G401.6 (cell line): Measurements from ENCODE around the gene BLOC1S3.

ENCODE experiments used
- FAIRE-seq: peaks from 2 replicates; lab custom pipeline; 2012; peaks lifted over from hg19 to GRCh38; lab: Jason Lieb, UNC

BLOC1S3 gene

GRCh38 chr19:45161738-45162607 is 16.6 kb upstream of the BLOC1S3 start:
- no peak for FAIRE-seq

- no peak for FAIRE-seq
Measured at GRCh38 chr19:45162608-45163143, 15.9 kb upstream of the BLOC1S3 start.

GRCh38 chr19:45163156-45163555 is 15.4 kb upstream of the BLOC1S3 start:
- no peak for FAIRE-seq

- no peak for FAIRE-seq
Measured at GRCh38 chr19:45163751-45164460, 14.7 kb upstream of the BLOC1S3 start.

GRCh38 chr19:45164577-45165335 is 13.8 kb upstream of the BLOC1S3 start:
- no peak for FAIRE-seq

GRCh38 chr19:45166723-45167252 is 11.8 kb upstream of the BLOC1S3 start:
- no peak for FAIRE-seq

GRCh38 chr19:45168767-45169351 is 9.7 kb upstream of the BLOC1S3 start:
- FAIRE-seq: no peak

GRCh38 chr19:45169602-45170001 is 9.0 kb upstream of the BLOC1S3 start:
- FAIRE-seq: no peak

- FAIRE-seq: no peak
Measured at GRCh38 chr19:45170146-45171106, 8.2 kb upstream of the BLOC1S3 start.

GRCh38 chr19:45171211-45171623 is 7.4 kb upstream of the BLOC1S3 start:
- no peak for FAIRE-seq

- FAIRE-seq: no peak
Measured at GRCh38 chr19:45172173-45172572, 6.4 kb upstream of the BLOC1S3 start.

- no peak for FAIRE-seq
Measured at GRCh38 chr19:45172611-45173208, 5.9 kb upstream of the BLOC1S3 start.

GRCh38 chr19:45173816-45174215 is 4.8 kb upstream of the BLOC1S3 start:
- no peak for FAIRE-seq

- FAIRE-seq: no peak
Measured at GRCh38 chr19:45175515-45176345, 2.9 kb upstream of the BLOC1S3 start.

GRCh38 chr19:45177817-45178261 is 745 bp upstream of the BLOC1S3 start, which contains the start of gene TRAPPC6A:
Gene TRAPPC6A (minus strand): TSS chr19:45178237. CDS start chr19:45178218, 19 bp downstream.
- FAIRE-seq: no peak

- no peak for FAIRE-seq
Measured at GRCh38 chr19:45179072-45179891, 698 bp downstream of the BLOC1S3 start.

- FAIRE-seq: no peak
Measured at GRCh38 chr19:45179892-45180370, 1.3 kb downstream of the BLOC1S3 start.

- no peak for FAIRE-seq
Measured at GRCh38 chr19:45180936-45181335, 2.4 kb downstream of the BLOC1S3 start.
